Heart left ventricle (tissue), 16 donors: ENCODE results near the gene CMC4. TPM values are rescaled to one million over a fixed set of nuclear protein-coding genes. Genes with fewer than 3 reads are reported as not detected.

Source experiments
- ATAC-seq, 4 donors: fragments of 200-7000 bp; cut with Tn5 transposase; one replicate each; pipeline ENCODE4 v1.9.1; 2020 to 2022; ENCODE audit warnings: moderate library complexity in 4 of 4, mild to moderate bottlenecking in 3 of 4, moderate number of reproducible peaks in 1 of 4
- DNase-seq, 5 donors: peaks; one replicate each; pipeline ENCODE4 v3.0.0-alpha.2; 2020
- H3K27ac ChIP-seq, 12 donors: fragments of 200-600 bp; sonication (generic) in 4 of 12; one replicate each; pipeline versions ENCODE4 v1.5.0 to v1.8.0; 2016 to 2022; ENCODE audit warnings: mild to moderate bottlenecking in 2 of 12
- H3K27me3 ChIP-seq, 9 donors: fragments of 200-600 bp; sonication (generic) in 2 of 9; one replicate each; pipeline versions ENCODE4 v1.5.1 to v1.8.0; 2016 to 2022; ENCODE audit warnings: mild to moderate bottlenecking in 3 of 9
- H3K36me3 ChIP-seq, 9 donors: fragments of 200-600 bp; sonication (generic) in 2 of 9; one replicate each; pipeline versions ENCODE4 v1.5.0 to v1.8.0; 2018 to 2022; ENCODE audit warnings: mild to moderate bottlenecking in 2 of 9
- H3K4me1 ChIP-seq, 12 donors: fragments of 200-600 bp; sonication (generic) in 4 of 12; one replicate each; pipeline versions ENCODE4 v1.5.0 to v1.8.0; 2016 to 2022; ENCODE audit warnings: mild to moderate bottlenecking in 3 of 12
- H3K4me3 ChIP-seq, 12 donors: fragments of 200-600 bp; sonication (generic) in 4 of 12; one replicate each; pipeline versions ENCODE4 v1.5.0 to v1.8.0; 2017 to 2022; ENCODE audit warnings: mild to moderate bottlenecking in 9 of 12, moderate library complexity in 4 of 12
- H3K9me3 ChIP-seq, 12 donors: fragments of 200-600 bp; sonication (generic) in 4 of 12; one replicate each; pipeline versions ENCODE4 v1.5.0 to v1.8.0; 2016 to 2022; ENCODE audit warnings: mild to moderate bottlenecking in 1 of 12
- CTCF ChIP-seq, 12 donors: fragments of 200-600 bp; sonication (generic) in 4 of 12; IDR thresholded peaks; one replicate each; pipeline versions ENCODE4 v1.5.0 to v1.8.0; 2018 to 2022; ENCODE audit warnings: antibody characterized with exemption in 12 of 12, mild to moderate bottlenecking in 5 of 12
- POLR2A ChIP-seq, 2 donors: fragments of 450-650 bp; IDR thresholded peaks; one replicate each; pipeline ENCODE4 v1.6.1; 2017; ENCODE audit warnings: antibody characterized with exemption in 2 of 2, mild to moderate bottlenecking in 2 of 2, moderate library complexity in 2 of 2
- WGBS, 4 donors: extraction: QIAGEN DNeasy Blood & Tissue Kit in 2 of 4; methylation state at CpG; one replicate each; pipeline versions ENCODE4 v1.1.5 to v1.1.7; 2013 to 2018; 5-methylcytosine and 5-hydroxymethylcytosine counted together
- intact Hi-C, 10 donors: fragments of 100-400 bp; cut with DNase I; formaldehyde crosslinking; loops; one replicate each; pipeline versions ENCODE4 v1.11.1 to v1.14.2; 2022
- polyA plus RNA-seq, 2 donors: library from polyadenylated mRNA; stranded (reverse); fragments of 200-250 nt; gene quantifications; one replicate each; pipeline ENCODE4 v1.2.3, GENCODE V29; 2013
- total RNA-seq, 9 donors: library from RNA; depleted of rRNA in 2 of 9; stranded (reverse); fragments of >200 nt in 2 of 9; fragmentation: NEBNext Ultra II Directional in 3 of 9; extraction: Animal tissue kit (Norgen Biotek cat#: 25700) in 3 of 9; gene quantifications; one replicate each; pipeline versions ENCODE4 v1.1.0 to v1.2.4, GENCODE V29; 2016 to 2023
- donor health status: ischemic (EF 13 %, LVEDD 7.1; RV severe dilation, severe dysfunction).
- donor health status: healthy with polysubstance abuse.
- donor health status: DM: no; HTN: yes; CAD: no.
- donor health status: DM: no; HTN: no; CAD: no.
- donor health status: ischemic (EF 25% LVEDD 6.9; RV normal size, moderate dysfunction).
- donor health status: ischemic (EF 25% LVEDD 5.7; RV mildly dilated, moderate dysfunction).
- donor health status: healthy.
- donor health status: DM: yes; HTN: yes; CAD: no.
- donor health status: ischemic (EF 35%, LVEDD 5.7; RV mildly dilated, moderate dysfunction).
- donor health status: nonischemic (EF 11% LVEDD 7.7; RV severe dilation, severe dysfunction).
- donor health status: DM: yes; HTN: yes; CAD: no.
- donor health status: PGD.
- donor health status: ischemic (EF 29% LVEDD 5.4; RV normal size, mild dysfunction).
- donor health status: nonischemic (EF 23%, LVEDD 6.1; RV moderate dilation, normal function).

The CMC4 gene
- total and polyA plus RNA-seq, 11 donors = 14.4 to 74.3 (median 24.0) TPM

GRCh38 chrX:155070038-155070437 is 898 bp downstream of the CMC4 start:
- peaks cover 0 to 28% (median 9%) of the 10 kb centered on the region in 12 donors for H3K4me1 ChIP-seq
- peak overlapping the region in 10 of 12 donors; percentile 80 to 94 (median 87) for H3K27ac ChIP-seq
- 4 to 53% (median 22%) methylated on average over 12 of the region's 12 CpGs for WGBS, 4 donors

GRCh38 chrX:155069414-155069813 is 1.5 kb downstream of the CMC4 start:
- peak overlapping the region in 2 of 12 donors; percentile 24 to 93 for H3K27ac ChIP-seq
- no peak for DNase-seq
- H3K4me3 ChIP-seq = peak overlapping the region in 10 of 12 donors; percentile 38 to 94 (median 71)
- H3K9me3 ChIP-seq = no peaks in the 10 kb centered on the region
- ATAC-seq = no peak
- no peaks in the 10 kb centered on the region for H3K27me3 ChIP-seq
- WGBS, 4 donors = 59 to 100% (median 82%) methylated on average over 1 of the region's 1 CpG
- intact Hi-C loops = no loop called here
- H3K36me3 ChIP-seq = peaks cover 0 to 11% (median 0%) of the 10 kb centered on the region in 9 donors
- TF ChIP-seq CTCF (IDR thresholded peaks at IDR 0.05) = no peak
- no peak for TF ChIP-seq POLR2A (IDR thresholded peaks at IDR 0.05)
- H3K4me1 ChIP-seq = peaks cover 0 to 28% (median 9%) of the 10 kb centered on the region in 12 donors

More at GRCh38 chrX:155070038-155070437, 898 bp downstream of the CMC4 start:
- no peaks in the 10 kb centered on the region for H3K27me3 ChIP-seq
- intact Hi-C loops = no loop called here
- H3K36me3 ChIP-seq = peaks cover 0 to 16% (median 0%) of the 10 kb centered on the region in 9 donors
- peak overlapping the region in 11 of 12 donors; percentile 38 to 94 (median 71) for H3K4me3 ChIP-seq
- no peak for ATAC-seq
- no peak for DNase-seq
- H3K9me3 ChIP-seq = no peaks in the 10 kb centered on the region
- TF ChIP-seq POLR2A (IDR thresholded peaks at IDR 0.05) (no peak), CTCF (IDR thresholded peaks at IDR 0.05) (no peak)

- DNase-seq (no peak), ATAC-seq (no peak)
- H3K4me3 ChIP-seq = no peak overlapping the region
- intact Hi-C loops = no loop called here
- H3K27ac ChIP-seq = no peak overlapping the region
- WGBS, 4 donors = 52 to 69% (median 63%) methylated on average over 1 of the region's 1 CpG
- H3K27me3 ChIP-seq = no peaks in the 10 kb centered on the region
- peaks cover 0 to 14% (median 0%) of the 10 kb centered on the region in 9 donors for H3K36me3 ChIP-seq
- no peaks in the 10 kb centered on the region for H3K9me3 ChIP-seq
- H3K4me1 ChIP-seq = peaks cover 0 to 28% (median 9%) of the 10 kb centered on the region in 12 donors
- no peak for TF ChIP-seq POLR2A (IDR thresholded peaks at IDR 0.05)
- TF ChIP-seq CTCF (IDR thresholded peaks at IDR 0.05) = no peak
Measured at GRCh38 chrX:155068165-155068564, 2.8 kb downstream of the CMC4 start.

- ATAC-seq (no peak), DNase-seq (no peak)
- H3K4me1 ChIP-seq = peaks cover 0 to 26% (median 6%) of the 10 kb centered on the region in 12 donors
- TF ChIP-seq POLR2A (IDR thresholded peaks at IDR 0.05) (no peak), CTCF (IDR thresholded peaks at IDR 0.05) (no peak)
- H3K36me3 ChIP-seq = peaks cover 0 to 30% (median 8%) of the 10 kb centered on the region in 9 donors
- H3K4me3 ChIP-seq = no peak overlapping the region
- intact Hi-C loops = no loop called here
- no peaks in the 10 kb centered on the region for H3K9me3 ChIP-seq
- WGBS, 4 donors = 74 to 90% (median 82%) methylated on average over 8 of the region's 8 CpGs
- no peak overlapping the region for H3K27ac ChIP-seq
- H3K27me3 ChIP-seq = no peaks in the 10 kb centered on the region
Measured at GRCh38 chrX:155065035-155065734, 5.8 kb downstream of the CMC4 start.
